Activated naive CD4-positive, alpha-beta T cell treated with anti-CD3 and anti-CD28 coated beads for 36 hours (primary cell): ENCODE measurements around the gene FCHO1. TPM values are rescaled to one million over a fixed set of nuclear protein-coding genes. Genes with fewer than 3 reads are reported as not detected.
A peak's percentile ranks its signal among the peaks of the same experiment; 100 is the strongest.

Experiments used
- CTCF ChIA-PET: fragments of 350-600 bp; sonication (Branson Sonifier 250); formaldehyde crosslinking; loops from one replicate; lab custom pipeline; 2021; ENCODE audit warnings: antibody characterized with exemption; lab: Charles Lee
- DNase-seq: peaks from one replicate; pipeline ENCODE4 v3.0.0-alpha.2; 2020
- H3K27ac Mint-ChIP-seq: one replicate; pipeline ENCODE4 v1.8.0; 2021; ENCODE audit warnings: mild to moderate bottlenecking, mixed read lengths
- H3K27me3 Mint-ChIP-seq: one replicate; pipeline ENCODE4 v1.8.0; 2021; ENCODE audit warnings: low read depth, mixed read lengths
- H3K36me3 Mint-ChIP-seq: one replicate; pipeline ENCODE4 v1.8.0; 2021; ENCODE audit warnings: low read depth, mixed read lengths
- H3K4me1 Mint-ChIP-seq: one replicate; pipeline ENCODE4 v1.8.0; 2021; ENCODE audit warnings: low read depth, mixed read lengths
- H3K4me3 Mint-ChIP-seq: one replicate; pipeline ENCODE4 v1.8.0; 2021; ENCODE audit warnings: mild to moderate bottlenecking, moderate library complexity, mixed read lengths
- H3K9me3 Mint-ChIP-seq: one replicate; pipeline ENCODE4 v1.8.0; 2021; ENCODE audit warnings: mixed read lengths
- intact Hi-C: fragments of 100-400 bp; cut with micrococcal nuclease; formaldehyde crosslinking; loops from one replicate; pipeline ENCODE4 v1.15.1; 2023
- total RNA-seq, 2 experiments: library from RNA; stranded (reverse); gene quantifications; one replicate each; pipeline ENCODE4 v1.2.3, GENCODE V29; 2021

Gene FCHO1
- total RNA-seq, 2 experiments from 2014 or later = 48.9 to 56.8 TPM

DNA sequence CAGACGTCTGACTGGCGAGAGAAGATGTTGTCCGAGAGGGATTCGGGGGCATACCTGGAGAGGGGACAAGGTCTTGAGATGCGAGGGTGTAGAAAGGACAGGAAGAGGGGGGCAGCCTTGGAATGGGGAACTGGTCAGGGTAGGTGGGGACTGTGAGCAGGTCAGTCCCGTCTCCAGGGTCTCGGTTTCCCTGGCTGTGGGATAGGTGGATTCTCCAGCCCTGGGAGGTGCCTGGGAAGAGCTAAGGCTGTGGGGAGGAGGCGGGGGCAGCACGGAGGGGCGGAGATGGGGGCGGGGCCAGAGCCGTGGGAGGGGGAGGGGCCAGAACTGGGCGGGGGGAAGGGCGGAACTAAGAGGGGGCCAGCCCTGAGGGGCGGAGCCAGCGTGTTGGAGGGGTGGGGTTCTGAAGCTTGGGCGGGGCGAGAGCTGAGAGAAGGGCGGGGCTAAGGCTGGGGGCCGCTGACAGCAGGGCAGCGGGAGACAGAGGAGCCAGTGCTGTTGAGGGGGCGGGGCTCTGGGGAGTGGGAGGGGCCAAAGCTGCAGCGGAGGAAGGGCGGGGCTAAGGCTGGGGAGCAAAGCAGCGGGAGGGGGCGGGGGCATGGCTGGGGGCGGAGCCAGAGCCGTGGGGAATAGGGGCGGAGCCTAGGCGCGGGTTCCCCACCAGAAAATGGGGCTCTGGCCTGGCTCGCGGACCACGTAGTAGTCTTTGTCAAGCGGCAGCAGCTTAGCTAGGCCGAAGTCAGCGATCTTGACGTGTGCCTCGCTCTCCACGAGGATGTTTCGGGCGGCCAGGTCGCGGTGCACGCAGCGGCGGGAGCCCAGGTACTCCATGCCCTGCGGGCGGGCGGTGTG lies 79.5 kb downstream of the FCHO1 start:
- no peak overlapping the region for H3K4me3 Mint-ChIP-seq
- no peaks in the 10 kb centered on the region for H3K27me3 Mint-ChIP-seq
- peak; percentile 66 for DNase-seq
- H3K27ac Mint-ChIP-seq = no peak overlapping the region
- CTCF ChIA-PET = interaction anchor here (1.8 kb wide), 1 partner anchor 29 kb away, joined by 5 read pairs; the partner anchor contains the start of gene RPL18A
- intact Hi-C loops = no loop called here
- peaks cover 3% of the 10 kb centered on the region for H3K9me3 Mint-ChIP-seq
- H3K4me1 Mint-ChIP-seq = peaks cover 9% of the 10 kb centered on the region
- peaks cover 63% of the 10 kb centered on the region for H3K36me3 Mint-ChIP-seq

DNA sequence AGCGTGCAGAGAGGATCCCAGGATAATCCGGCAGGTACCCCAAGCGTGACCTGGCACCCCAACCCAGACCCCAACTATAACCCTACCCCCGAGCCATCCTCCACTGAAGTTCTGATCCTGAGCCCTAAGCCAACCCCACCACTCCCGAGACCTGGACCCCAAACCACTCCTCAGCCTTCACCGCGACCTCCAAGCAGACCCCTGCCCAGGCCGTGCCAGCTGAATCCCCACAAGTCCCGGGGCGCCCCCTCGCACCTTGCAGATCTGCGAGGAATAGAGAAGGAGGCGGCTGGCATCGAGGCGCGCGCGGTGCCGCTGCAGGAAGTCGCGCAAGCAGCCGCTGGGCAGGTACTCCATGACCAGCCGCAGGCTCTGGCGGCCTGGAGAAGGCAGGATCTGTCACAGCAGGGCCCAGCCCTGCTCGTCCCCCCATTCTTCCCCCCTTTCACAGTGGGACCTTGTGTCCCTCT lies 80.2 kb downstream of the FCHO1 start:
- CTCF ChIA-PET = no interaction called here
- no peak for DNase-seq
- H3K4me3 Mint-ChIP-seq = no peak overlapping the region
- H3K36me3 Mint-ChIP-seq = peaks cover 67% of the 10 kb centered on the region
- no peak overlapping the region for H3K27ac Mint-ChIP-seq
- intact Hi-C loops = no loop called here
- peaks cover 9% of the 10 kb centered on the region for H3K4me1 Mint-ChIP-seq
- H3K27me3 Mint-ChIP-seq = no peaks in the 10 kb centered on the region
- H3K9me3 Mint-ChIP-seq = peaks cover 3% of the 10 kb centered on the region

DNA sequence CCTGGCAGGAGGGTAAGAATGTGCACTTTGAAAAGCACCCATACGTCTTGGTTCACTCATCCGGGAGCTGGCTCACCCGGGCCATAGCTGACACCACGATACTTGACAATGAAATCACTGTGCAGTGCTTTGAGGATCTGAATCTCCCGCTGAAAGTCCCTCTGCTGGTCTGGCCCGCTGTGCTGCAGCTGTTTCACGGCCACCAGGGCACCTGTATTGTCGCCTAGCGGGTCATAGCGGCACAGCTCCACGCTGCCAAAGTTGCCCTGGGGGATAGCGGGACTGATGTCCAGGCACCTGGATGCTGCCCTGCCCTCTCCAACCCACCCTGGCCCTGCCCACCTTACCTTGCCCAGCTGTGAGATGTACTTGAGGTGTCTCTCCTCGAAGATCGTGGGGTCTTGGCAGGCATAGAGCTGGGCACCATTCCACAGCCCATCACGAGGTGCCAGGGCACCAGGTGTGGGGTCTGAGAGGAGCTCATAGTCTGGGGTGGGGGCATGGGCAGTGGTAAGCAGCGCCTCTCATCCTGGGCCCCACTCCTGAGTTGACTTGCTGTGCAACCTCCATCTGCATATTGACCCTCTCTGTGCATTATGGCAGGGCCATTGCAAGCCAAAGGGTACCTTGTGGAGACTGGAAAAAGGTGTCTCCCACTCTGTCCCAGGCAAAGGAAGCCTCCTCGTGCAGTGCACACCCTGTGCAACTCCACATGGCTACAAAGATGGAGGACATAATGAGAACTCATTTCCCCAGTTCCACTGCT lies 81.3 kb downstream of the FCHO1 start:
- Mint-ChIP-seq H3K9me3 (peaks cover 3% of the 10 kb centered on the region), H3K4me3 (no peak overlapping the region), H3K27me3 (no peaks in the 10 kb centered on the region), H3K36me3 (peaks cover 70% of the 10 kb centered on the region), H3K27ac (no peak overlapping the region), H3K4me1 (peaks cover 11% of the 10 kb centered on the region)
- no peak for DNase-seq
- intact Hi-C loops = no loop called here
- CTCF ChIA-PET = interaction anchor here (1.1 to 1.2 kb wide), 2 partner anchors 13 to 27 kb away, joined by 3 read pairs; partner anchors contain the start of gene RPL18A

DNA sequence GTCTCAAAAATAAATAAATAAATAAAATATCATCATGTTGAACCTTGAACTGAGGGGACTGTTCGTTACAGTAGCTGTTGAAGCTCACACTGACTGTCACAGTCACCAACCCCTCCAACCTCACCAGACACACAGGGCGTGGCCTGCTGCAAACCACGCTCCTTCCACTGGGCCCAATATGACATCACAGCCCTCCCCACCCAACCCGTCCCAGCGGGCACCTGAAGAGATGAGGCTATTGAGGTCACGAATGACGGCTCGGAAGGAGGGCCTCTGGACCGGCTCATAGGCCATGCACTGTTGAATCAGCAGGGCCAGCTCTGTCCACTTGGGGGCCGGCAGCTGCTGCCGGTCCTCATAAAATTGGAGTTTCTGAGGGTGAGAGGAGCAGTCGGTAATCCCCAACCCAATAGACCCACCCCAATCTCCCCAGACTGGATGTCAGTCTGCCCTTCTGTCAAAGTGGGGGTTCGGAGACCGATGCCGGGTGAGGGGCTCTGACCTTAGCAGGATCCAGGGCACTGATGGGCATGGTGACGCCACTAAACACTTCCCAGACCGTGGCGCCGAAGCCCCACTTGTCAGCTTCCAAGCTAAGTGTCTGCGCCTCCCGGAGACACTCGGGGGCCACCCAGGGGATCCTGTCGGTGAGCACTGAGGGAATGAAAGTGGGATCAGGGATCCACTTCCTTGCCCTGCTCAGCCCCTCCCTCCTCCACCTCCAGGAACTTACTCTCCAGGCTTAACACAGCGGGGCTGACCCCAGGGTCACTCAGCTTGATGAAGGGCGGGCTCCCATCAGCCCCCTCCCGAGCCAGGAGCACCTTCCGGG lies 83.3 kb downstream of the FCHO1 start:
- Mint-ChIP-seq H3K4me1 (peaks cover 13% of the 10 kb centered on the region), H3K9me3 (peaks cover 3% of the 10 kb centered on the region), H3K27me3 (no peaks in the 10 kb centered on the region), H3K4me3 (no peak overlapping the region), H3K27ac (peak overlapping the region; percentile 78), H3K36me3 (peaks cover 77% of the 10 kb centered on the region)
- CTCF ChIA-PET = interaction anchor here (0.5 to 1.6 kb wide), 3 partner anchors 13 to 18 kb away, joined by 3 to 4 read pairs (median 4); no protein-coding TSS in a partner anchor
- intact Hi-C loops = no loop called here
- DNase-seq = no peak

GRCh38 chr19:17835182-17836006 lies 84.1 kb downstream of the FCHO1 start:
- H3K4me3 Mint-ChIP-seq = no peak overlapping the region
- no peaks in the 10 kb centered on the region for H3K27me3 Mint-ChIP-seq
- no peak for DNase-seq
- H3K27ac Mint-ChIP-seq = peak overlapping the region; percentile 78
- CTCF ChIA-PET = interaction anchor here (1.6 kb wide), 1 partner anchor 17 kb away, joined by 4 read pairs; no protein-coding TSS in a partner anchor
- intact Hi-C loops = no loop called here
- H3K36me3 Mint-ChIP-seq = peaks cover 74% of the 10 kb centered on the region
- peaks cover 3% of the 10 kb centered on the region for H3K9me3 Mint-ChIP-seq
- H3K4me1 Mint-ChIP-seq = peaks cover 12% of the 10 kb centered on the region

DNA sequence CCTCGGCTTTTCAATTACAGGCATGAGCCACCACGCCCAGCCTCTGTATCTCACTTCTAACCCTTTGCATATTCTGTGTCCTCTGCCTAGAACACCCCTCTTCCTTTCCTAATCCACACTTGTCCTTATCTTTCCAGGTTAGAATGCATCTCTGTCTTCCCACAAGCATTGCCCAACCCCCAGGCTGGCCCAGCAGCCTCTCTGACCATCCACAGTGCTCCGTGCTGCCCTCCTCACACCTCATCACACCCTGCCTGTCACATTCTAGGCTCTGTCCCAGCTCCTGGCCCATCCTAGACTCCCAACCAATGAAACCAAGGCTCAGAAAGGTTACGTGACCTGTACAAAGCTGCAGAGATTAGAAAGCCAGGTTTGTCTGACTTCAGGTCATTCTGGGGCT lies 85.3 kb downstream of the FCHO1 start:
- peaks cover 3% of the 10 kb centered on the region for H3K9me3 Mint-ChIP-seq
- peaks cover 76% of the 10 kb centered on the region for H3K36me3 Mint-ChIP-seq
- no peak for DNase-seq
- CTCF ChIA-PET = no interaction called here
- peak overlapping the region; percentile 78 for H3K27ac Mint-ChIP-seq
- H3K4me1 Mint-ChIP-seq = peaks cover 11% of the 10 kb centered on the region
- H3K27me3 Mint-ChIP-seq = no peaks in the 10 kb centered on the region
- no peak overlapping the region for H3K4me3 Mint-ChIP-seq
- intact Hi-C loops = no loop called here

DNA sequence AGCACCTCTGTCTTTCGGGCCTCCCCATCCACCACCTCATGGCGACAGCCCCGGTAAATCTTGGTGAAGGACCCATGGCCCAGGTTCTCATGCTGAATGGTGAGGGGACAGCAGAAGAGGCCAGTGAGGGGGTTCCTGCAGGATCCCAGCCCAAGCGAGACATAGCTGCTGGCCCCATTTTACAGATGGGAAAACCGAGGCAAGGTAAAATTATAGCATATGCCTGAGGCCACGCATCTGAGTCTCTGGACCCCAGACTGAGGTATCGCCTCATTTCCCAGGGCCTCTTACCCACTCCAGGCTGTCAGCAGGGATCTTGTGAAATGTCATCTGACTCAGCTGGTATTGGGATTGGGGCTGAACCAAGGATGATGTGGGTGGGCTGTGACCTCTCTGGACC lies 86.7 kb downstream of the FCHO1 start:
- H3K27me3 Mint-ChIP-seq = no peaks in the 10 kb centered on the region
- H3K27ac Mint-ChIP-seq = no peak overlapping the region
- H3K9me3 Mint-ChIP-seq = no peaks in the 10 kb centered on the region
- H3K36me3 Mint-ChIP-seq = peaks cover 67% of the 10 kb centered on the region
- CTCF ChIA-PET = interaction anchor here (0.5 to 0.6 kb wide), 2 partner anchors 88 to 1122 kb away, joined by 3 to 4 read pairs; no protein-coding TSS in a partner anchor
- peaks cover 11% of the 10 kb centered on the region for H3K4me1 Mint-ChIP-seq
- H3K4me3 Mint-ChIP-seq = no peak overlapping the region
- DNase-seq = no peak
- intact Hi-C loops = no loop called here

Other genes starting within 250 kb of the FCHO1 start
- gene PGLS, start 239.8 kb upstream of the FCHO1 start, total RNA-seq = 10 to 100 TPM; 54.5 to 58.0 TPM
- gene COLGALT1, start 195.8 kb upstream of the FCHO1 start, total RNA-seq = 10 to 100 TPM; 36.8 to 37.3 TPM
- under 1 TPM in 1 of 2 experiments, not detected in 1; 0.12 TPM for gene UNC13A, start 63.1 kb upstream of the FCHO1 start, total RNA-seq
- 10 to 100 TPM; 46.8 to 51.8 TPM for gene MAP1S, start 32.0 kb upstream of the FCHO1 start, total RNA-seq
- under 1 TPM; 0.17 to 0.19 TPM for gene B3GNT3, start 43.7 kb downstream of the FCHO1 start, total RNA-seq
- 1 to 10 TPM; 5.7 to 5.9 TPM for gene INSL3, start 70.0 kb downstream of the FCHO1 start, total RNA-seq
- gene JAK3, start 96.5 kb downstream of the FCHO1 start, total RNA-seq = 100 to 1,000 TPM; 231 to 235 TPM
- gene RPL18A, start 108.4 kb downstream of the FCHO1 start, total RNA-seq = 1,000 to 10,000 TPM; 4,021 to 4,160 TPM
- 1 to 10 TPM; 1.1 to 1.2 TPM for gene SLC5A5, start 120.5 kb downstream of the FCHO1 start, total RNA-seq
- 100 to 1,000 TPM; 107 to 118 TPM for gene CCDC124, start 181.5 kb downstream of the FCHO1 start, total RNA-seq
- under 1 TPM; 0.21 to 0.30 TPM for gene KCNN1, start 215.6 kb downstream of the FCHO1 start, total RNA-seq